Neural progenitor cell (in vitro differentiated cells): Measurements from ENCODE around the gene ALDH8A1. TPM values are rescaled to one million over a fixed set of nuclear protein-coding genes. Genes with fewer than 3 reads are reported as not detected.

Source experiments
- DNase-seq: peaks from one replicate; pipeline ENCODE4 v3.0.0-alpha.2; 2016; ENCODE audit warnings: low spot score
- H2AFZ ChIP-seq: fragments of 200-600 bp; sonication (generic); replicated peaks from 2 replicates; pipeline ENCODE4 v1.6.1; 2016; ENCODE audit warnings: antibody characterized with exemption
- H3F3A ChIP-seq: fragments of 200-600 bp; sonication (generic); 2 replicates; pipeline ENCODE4 v1.6.1; 2016; ENCODE audit warnings: antibody characterized with exemption, low read depth
- H3K27ac ChIP-seq: fragments of 200-600 bp; sonication (generic); 2 replicates; pipeline ENCODE4 v1.5.1; 2016; ENCODE audit warnings: mild to moderate bottlenecking
- H3K27me3 ChIP-seq: fragments of 200-600 bp; sonication (generic); 2 replicates; pipeline ENCODE4 v1.6.1; 2016; ENCODE audit warnings: mild to moderate bottlenecking, moderate library complexity
- H3K36me3 ChIP-seq: fragments of 200-600 bp; sonication (generic); 2 replicates; pipeline ENCODE4 v1.5.1; 2016
- H3K4me1 ChIP-seq: fragments of 200-600 bp; sonication (generic); 2 replicates; pipeline ENCODE4 v1.6.1; 2016; ENCODE audit warnings: mixed run types
- H3K4me2 ChIP-seq: fragments of 200-600 bp; sonication (generic); 2 replicates; pipeline ENCODE4 v1.6.1; 2016
- H3K4me3 ChIP-seq: fragments of 200-600 bp; sonication (generic); 2 replicates; pipeline ENCODE4 v1.5.1; 2016
- H3K79me2 ChIP-seq: fragments of 200-600 bp; sonication (generic); 2 replicates; pipeline ENCODE4 v1.6.1; 2016; ENCODE audit warnings: low read depth
- H3K9ac ChIP-seq: fragments of 200-600 bp; sonication (generic); 2 replicates; pipeline ENCODE4 v1.6.1; 2016
- H3K9me3 ChIP-seq: fragments of 200-600 bp; sonication (generic); 2 replicates; pipeline ENCODE4 v1.5.1; 2016; ENCODE audit warnings: low read depth
- H4K20me1 ChIP-seq: fragments of 200-600 bp; sonication (generic); 2 replicates; pipeline ENCODE4 v1.6.1; 2016; ENCODE audit warnings: low read depth
- H3K27ac Mint-ChIP-seq: 3 replicates; pipeline ENCODE4 v1.8.0; 2021; ENCODE audit warnings: mixed read lengths
- H3K27me3 Mint-ChIP-seq: 2 replicates; pipeline ENCODE4 v1.8.0; 2022; ENCODE audit warnings: low read depth, mild to moderate bottlenecking, inconsistent platforms, moderate library complexity, mixed read lengths; ENCODE audit not compliant: insufficient read depth
- H3K36me3 Mint-ChIP-seq: 3 replicates; pipeline ENCODE4 v1.8.0; 2021; ENCODE audit warnings: mixed read lengths
- H3K4me1 Mint-ChIP-seq: 3 replicates; pipeline ENCODE4 v1.8.0; 2021; ENCODE audit warnings: mixed read lengths
- H3K4me3 Mint-ChIP-seq: 3 replicates; pipeline ENCODE4 v1.8.0; 2021; ENCODE audit warnings: mild to moderate bottlenecking, moderate library complexity, mixed read lengths
- H3K9me3 Mint-ChIP-seq: 3 replicates; pipeline ENCODE4 v1.8.0; 2020; ENCODE audit warnings: mixed read lengths
- EZH2 ChIP-seq: fragments of 200-600 bp; sonication (generic); IDR thresholded peaks from 2 replicates; pipeline ENCODE4 v1.6.1; 2017; ENCODE audit warnings: antibody characterized with exemption, mild to moderate bottlenecking, moderate library complexity
- EZH2phosphoT487 ChIP-seq: fragments of 200-600 bp; sonication (generic); IDR thresholded peaks from 2 replicates; pipeline ENCODE4 v1.6.1; 2017; ENCODE audit warnings: antibody characterized with exemption
- total RNA-seq: library from RNA; depleted of rRNA; stranded (reverse); fragments of >200 nt; gene quantifications from 2 replicates; pipeline ENCODE4 v1.2.3, GENCODE V29; 2015; ENCODE audit warnings: low replicate concordance
- TF ChIP-seq, protein P1 (sequence below): fragments of 200-600 bp; sonication (generic); IDR thresholded peaks from 2 replicates; pipeline ENCODE4 v1.5.1; 2017; ENCODE audit warnings: antibody characterized with exemption, mild to moderate bottlenecking

Gene ALDH8A1
- total RNA-seq, 1 donor from 2014 or later, result not detected

DNA sequence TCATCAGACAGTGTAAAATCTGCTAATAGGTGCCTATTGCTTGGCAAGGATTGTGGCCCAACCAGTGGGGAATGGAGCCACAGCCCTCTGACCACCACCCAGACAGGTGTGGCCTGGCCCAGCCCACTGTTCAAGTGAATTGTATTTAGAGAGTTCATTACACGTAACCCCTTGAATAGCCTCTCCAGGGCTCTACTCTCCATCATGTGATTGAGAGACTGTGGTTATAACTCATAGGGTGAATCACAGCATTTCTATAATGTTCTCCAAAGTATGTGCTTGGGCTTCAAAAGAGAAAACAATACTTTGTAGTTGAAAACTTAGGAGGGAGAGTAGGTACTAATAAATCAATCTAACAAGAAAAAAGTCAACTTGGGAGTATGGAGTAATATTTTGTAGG, 38.4 kb downstream of the ALDH8A1 start:
- Histone ChIP-seq H3K27me3 (no peaks in the 10 kb centered on the region), H3K9ac (no peak overlapping the region), H3K4me1 (no peaks in the 10 kb centered on the region), H3K36me3 (no peaks in the 10 kb centered on the region), H3F3A (peaks cover 5% of the 10 kb centered on the region), H3K4me2 (no peak overlapping the region), H3K9me3 (no peaks in the 10 kb centered on the region), H3K79me2 (no peaks in the 10 kb centered on the region), H3K4me3 (no peak overlapping the region), H2AFZ (no peak overlapping the region), H4K20me1 (no peaks in the 10 kb centered on the region), H3K27ac (no peak overlapping the region)
- TF ChIP-seq EZH2, result no peak
- TF ChIP-seq, protein P1, sequence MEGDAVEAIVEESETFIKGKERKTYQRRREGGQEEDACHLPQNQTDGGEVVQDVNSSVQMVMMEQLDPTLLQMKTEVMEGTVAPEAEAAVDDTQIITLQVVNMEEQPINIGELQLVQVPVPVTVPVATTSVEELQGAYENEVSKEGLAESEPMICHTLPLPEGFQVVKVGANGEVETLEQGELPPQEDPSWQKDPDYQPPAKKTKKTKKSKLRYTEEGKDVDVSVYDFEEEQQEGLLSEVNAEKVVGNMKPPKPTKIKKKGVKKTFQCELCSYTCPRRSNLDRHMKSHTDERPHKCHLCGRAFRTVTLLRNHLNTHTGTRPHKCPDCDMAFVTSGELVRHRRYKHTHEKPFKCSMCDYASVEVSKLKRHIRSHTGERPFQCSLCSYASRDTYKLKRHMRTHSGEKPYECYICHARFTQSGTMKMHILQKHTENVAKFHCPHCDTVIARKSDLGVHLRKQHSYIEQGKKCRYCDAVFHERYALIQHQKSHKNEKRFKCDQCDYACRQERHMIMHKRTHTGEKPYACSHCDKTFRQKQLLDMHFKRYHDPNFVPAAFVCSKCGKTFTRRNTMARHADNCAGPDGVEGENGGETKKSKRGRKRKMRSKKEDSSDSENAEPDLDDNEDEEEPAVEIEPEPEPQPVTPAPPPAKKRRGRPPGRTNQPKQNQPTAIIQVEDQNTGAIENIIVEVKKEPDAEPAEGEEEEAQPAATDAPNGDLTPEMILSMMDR, result no peak
- TF ChIP-seq EZH2phosphoT487, result no peak
- DNase-seq, result no peak
- H3K27me3 Mint-ChIP-seq, result peaks cover 5% of the 10 kb centered on the region
- H3K4me1 Mint-ChIP-seq, result peaks cover 3% of the 10 kb centered on the region
- H3K27ac Mint-ChIP-seq, result no peak overlapping the region
- H3K36me3 Mint-ChIP-seq, result no peaks in the 10 kb centered on the region
- no peaks in the 10 kb centered on the region for H3K9me3 Mint-ChIP-seq
- H3K4me3 Mint-ChIP-seq, result no peak overlapping the region

- Histone ChIP-seq H2AFZ (no peak overlapping the region), H3K79me2 (no peaks in the 10 kb centered on the region), H3K27ac (no peak overlapping the region), H3F3A (peaks cover 5% of the 10 kb centered on the region), H3K4me2 (no peak overlapping the region), H3K4me1 (no peaks in the 10 kb centered on the region), H3K27me3 (no peaks in the 10 kb centered on the region), H3K36me3 (no peaks in the 10 kb centered on the region), H3K4me3 (no peak overlapping the region), H3K9ac (no peak overlapping the region), H4K20me1 (no peaks in the 10 kb centered on the region), H3K9me3 (no peaks in the 10 kb centered on the region)
- Mint-ChIP-seq H3K4me1 (peaks cover 3% of the 10 kb centered on the region), H3K36me3 (no peaks in the 10 kb centered on the region), H3K4me3 (no peak overlapping the region), H3K27ac (no peak overlapping the region), H3K9me3 (peaks cover 3% of the 10 kb centered on the region), H3K27me3 (peaks cover 7% of the 10 kb centered on the region)
- no peak for DNase-seq
- no peak for TF ChIP-seq EZH2
- TF ChIP-seq EZH2phosphoT487, result no peak
- TF ChIP-seq, protein P1, result no peak
These were observed 39.3 kb downstream of the ALDH8A1 start for GRCh38 chr6:134910593-134910935.

GRCh38 chr6:134909701-134910592, 40.0 kb downstream of the ALDH8A1 start:
- Histone ChIP-seq H3K79me2 (no peaks in the 10 kb centered on the region), H3K36me3 (no peaks in the 10 kb centered on the region), H3K27me3 (no peaks in the 10 kb centered on the region), H3K9me3 (no peaks in the 10 kb centered on the region), H3K27ac (no peak overlapping the region), H2AFZ (no peak overlapping the region), H3K4me1 (no peaks in the 10 kb centered on the region), H3F3A (peaks cover 5% of the 10 kb centered on the region), H3K9ac (no peak overlapping the region), H3K4me2 (no peak overlapping the region), H4K20me1 (no peaks in the 10 kb centered on the region), H3K4me3 (no peak overlapping the region)
- H3K27ac Mint-ChIP-seq, result no peak overlapping the region
- DNase-seq, result no peak
- TF ChIP-seq EZH2phosphoT487 (no peak), EZH2 (no peak)
- TF ChIP-seq, protein P1, result no peak
- H3K27me3 Mint-ChIP-seq, result peaks cover 5% of the 10 kb centered on the region
- no peak overlapping the region for H3K4me3 Mint-ChIP-seq
- H3K36me3 Mint-ChIP-seq, result no peaks in the 10 kb centered on the region
- peaks cover 3% of the 10 kb centered on the region for H3K9me3 Mint-ChIP-seq
- H3K4me1 Mint-ChIP-seq, result peaks cover 3% of the 10 kb centered on the region
